Measurements from ENCODE around the gene SLC44A5.
"Not testable (repeated sequence)": the region's sequence is repeated elsewhere in the genome, so short reads cannot be mapped to it uniquely, and the experiment has no call there.

SLC44A5 gene

DNA sequence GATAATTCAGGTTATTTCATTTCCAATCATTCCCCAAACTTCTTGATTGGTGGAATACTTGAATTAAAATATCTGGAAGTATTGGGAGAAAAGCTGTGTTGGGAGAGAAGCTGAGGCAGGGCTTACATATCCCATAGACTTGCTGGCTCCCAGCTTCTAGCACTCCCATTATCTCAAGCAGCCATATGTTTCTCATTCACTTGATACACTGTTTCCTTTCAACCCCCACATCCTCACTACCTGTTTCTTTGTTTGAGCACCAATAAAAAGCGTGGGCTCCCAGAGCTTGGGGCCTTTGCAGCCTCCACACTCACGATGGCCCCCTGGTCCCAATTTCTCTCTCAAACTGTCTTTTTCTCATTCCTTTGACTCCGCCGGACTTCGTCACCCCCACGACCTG lies 256.6 kb downstream of the SLC44A5 start:
- not testable (repeated sequence) for ATAC-seq

- no peak for ATAC-seq
Measured at GRCh38 chr1:75353051-75353450, 257.9 kb downstream of the SLC44A5 start.

DNA sequence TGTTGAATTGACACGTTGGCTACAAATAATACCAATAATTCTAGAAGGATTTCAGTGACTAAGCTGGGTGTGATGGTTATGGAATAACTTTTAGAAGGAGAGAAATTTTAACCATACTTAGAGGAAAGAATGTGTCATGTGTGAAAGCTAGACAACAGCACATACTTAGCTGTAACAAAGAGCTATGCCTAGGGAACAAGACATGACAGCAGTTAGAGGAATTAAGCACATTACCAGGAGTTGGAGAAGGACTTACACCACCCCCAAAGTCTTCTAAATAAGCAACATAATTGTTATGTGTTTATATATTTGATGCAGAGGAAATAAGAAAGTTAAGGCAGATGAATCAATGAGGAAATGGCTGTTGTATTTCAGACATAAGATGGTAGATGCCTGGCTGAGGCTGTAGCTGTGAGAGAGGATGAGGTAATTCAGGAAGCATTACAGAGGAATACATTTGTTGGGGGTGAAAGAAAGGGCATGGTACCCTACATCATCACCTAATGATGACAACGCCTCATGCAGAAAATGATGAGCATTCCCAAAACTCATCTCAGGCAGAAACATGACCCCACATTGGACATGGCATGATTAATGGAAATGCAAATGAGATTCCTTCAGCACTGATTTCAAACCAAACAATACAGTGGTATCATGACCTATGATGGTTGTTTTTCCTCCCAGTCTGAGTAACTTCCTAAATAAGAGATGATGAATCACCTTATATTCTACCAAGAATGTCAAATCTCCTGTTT lies 265.2 kb downstream of the SLC44A5 start:
- no peak for ATAC-seq

DNA sequence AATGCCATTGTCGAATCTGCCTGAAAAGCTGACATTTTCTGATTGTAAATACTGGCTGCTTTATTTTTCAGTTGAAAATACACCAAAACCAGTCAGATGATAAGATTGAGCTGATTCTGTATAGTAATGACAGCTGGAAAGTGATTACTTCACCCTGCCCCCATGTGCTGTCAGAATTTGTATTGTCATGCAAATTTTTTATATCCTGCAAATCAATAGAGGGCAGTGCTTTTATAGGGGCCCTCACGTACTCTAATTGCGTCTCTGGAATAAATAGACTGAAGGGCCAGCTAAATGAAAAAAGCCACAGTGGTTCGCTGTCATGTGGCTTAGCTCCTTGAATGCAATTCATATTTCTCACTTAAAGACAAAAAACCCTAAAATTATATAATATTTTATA lies 268.1 kb downstream of the SLC44A5 start:
- no peak for ATAC-seq

GRCh38 chr1:75341537-75341936 lies 269.4 kb downstream of the SLC44A5 start:
- no peak for ATAC-seq

DNA sequence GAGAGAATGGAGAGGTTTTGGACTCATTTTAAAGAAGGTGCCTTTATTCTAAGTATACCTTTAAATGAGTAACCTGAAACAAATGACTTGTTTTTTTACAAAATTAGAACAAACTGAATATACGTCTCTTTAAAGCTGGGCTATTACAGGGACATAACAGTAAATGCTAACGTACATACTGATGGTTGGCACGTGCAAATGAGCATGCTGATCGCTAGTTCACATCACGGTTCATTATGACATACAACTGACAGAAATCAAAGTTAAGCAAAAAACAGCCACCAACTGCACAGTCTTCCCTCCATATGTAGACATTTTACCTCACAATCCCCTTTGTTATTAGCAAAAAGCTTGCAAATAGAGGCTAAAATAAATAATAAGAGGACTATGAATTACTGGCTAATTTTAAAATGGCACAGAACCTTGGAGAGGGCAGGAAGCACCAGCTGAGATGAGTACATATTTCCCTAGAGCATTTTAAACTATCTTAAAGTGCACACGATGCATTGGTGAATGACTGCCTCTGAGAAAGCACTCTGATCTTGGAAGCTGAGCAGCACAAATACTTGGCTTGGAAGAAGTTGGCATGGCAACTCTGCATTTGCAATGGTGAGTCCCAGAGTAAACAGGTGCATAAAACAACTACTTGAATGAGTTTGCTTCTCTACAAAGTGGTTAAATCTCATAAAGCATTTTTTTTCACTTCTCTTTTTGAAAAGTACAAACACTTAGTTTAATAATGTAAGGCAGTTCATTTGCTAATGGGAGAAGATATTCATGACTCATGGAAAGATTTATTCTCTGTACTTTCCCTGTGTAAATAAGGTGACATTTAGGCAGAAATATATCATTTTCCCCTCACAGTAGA lies 272.1 kb downstream of the SLC44A5 start:
- ATAC-seq: peak in 1 of 2 donors; percentile 49

GRCh38 chr1:75334876-75335389 lies 276.0 kb downstream of the SLC44A5 start:
- ATAC-seq: no peak

- ATAC-seq: no peak
Measured at GRCh38 chr1:75330624-75331023, 280.3 kb downstream of the SLC44A5 start.

DNA sequence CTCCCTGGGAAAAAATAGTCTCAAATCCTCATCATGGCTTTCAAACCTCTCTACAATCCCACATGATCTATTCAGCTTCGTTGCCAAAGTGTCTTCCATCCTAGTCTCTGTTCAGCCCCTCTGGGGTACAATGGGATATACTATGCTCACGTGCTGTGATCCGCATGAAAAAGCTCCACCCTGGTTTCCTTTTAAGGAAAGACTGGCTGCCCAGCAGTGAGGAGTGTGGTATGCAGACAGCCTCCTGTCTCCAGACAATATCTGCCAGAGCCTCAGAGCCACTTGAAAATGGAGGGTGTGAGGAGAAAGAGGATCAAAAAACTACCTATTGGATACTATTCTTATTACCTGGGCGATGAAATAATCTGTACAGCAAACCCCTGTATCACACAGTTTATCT lies 282.2 kb downstream of the SLC44A5 start:
- ATAC-seq: no peak

DNA sequence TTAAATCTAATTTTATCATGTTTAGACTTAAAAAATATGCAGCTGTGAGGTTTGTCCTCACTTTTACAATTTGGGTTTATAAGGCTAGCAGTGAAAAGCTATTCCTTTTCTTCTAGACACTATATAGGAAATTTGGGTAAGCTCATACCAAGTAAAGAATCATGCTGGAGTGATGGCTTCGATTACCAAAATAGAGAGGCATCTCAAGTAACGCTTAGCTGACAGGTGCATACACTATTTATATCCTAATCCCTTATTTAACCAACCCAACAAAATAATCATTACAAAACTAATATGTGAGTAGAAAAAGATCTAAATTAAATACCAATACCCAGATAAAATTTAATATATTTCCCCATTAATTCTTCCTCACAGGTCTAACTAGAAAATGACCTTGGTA lies 283.5 kb downstream of the SLC44A5 start:
- no peak for ATAC-seq

DNA sequence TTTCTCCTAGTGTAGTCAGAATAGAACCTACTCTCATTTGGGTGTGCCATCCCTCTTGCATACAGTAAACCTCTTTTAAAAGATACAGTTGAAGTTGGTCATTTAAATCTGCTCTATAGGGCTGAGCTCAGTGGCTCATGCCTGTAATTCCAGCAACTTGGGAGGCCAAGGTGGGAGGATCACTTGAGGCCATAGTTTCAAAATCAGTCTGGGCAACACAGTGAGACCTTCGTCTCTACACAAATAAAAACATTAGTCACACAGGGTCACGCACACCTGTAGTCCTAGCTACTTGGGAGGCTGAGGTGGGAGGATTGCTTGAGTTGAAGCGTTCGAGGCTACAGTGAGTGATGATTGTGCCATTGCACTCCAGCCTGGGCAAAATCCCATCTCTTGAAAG lies 292.9 kb downstream of the SLC44A5 start:
- no peak for ATAC-seq

GRCh38 chr1:75316230-75316629 lies 294.7 kb downstream of the SLC44A5 start:
- ATAC-seq: no peak

DNA sequence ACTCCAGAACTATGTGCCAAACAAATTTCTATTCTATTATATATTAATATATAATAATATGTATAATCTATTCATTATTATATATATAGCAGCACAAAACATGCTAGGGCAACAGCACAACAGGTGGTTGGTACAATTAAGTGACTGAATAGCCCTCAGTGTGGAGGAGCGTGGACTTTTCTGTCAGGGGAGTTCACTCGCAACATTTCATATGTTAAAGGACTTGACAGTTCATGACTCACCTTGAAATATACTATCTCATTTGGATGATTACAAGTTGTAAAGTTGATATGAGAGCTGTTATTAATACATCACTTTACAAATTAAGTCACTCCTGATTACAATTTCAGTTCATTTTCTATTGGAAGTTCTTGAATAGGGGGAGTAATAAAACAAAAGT lies 298.3 kb downstream of the SLC44A5 start:
- no peak for ATAC-seq

- ATAC-seq: no peak
Measured at GRCh38 chr1:75310067-75310466, 300.8 kb downstream of the SLC44A5 start.

DNA sequence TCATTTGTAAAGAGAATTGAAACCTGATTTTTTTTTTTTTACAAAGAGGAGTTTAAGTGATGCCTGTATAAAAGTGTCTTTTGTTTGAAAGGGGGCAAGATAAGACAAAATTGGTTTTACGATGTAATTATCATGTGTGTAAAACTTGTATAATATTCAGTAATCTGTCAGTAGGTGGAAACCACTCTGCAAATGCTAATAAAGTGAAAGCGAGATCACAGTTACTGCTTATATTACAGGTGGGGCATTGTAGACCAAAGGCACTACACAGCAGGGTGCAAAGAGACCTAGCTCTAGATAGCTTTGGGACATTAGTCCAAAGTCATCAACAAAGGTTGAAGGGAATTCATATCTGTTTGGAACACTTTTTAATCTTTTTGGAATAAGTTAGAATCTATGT lies 302.5 kb downstream of the SLC44A5 start:
- ATAC-seq: no peak

DNA sequence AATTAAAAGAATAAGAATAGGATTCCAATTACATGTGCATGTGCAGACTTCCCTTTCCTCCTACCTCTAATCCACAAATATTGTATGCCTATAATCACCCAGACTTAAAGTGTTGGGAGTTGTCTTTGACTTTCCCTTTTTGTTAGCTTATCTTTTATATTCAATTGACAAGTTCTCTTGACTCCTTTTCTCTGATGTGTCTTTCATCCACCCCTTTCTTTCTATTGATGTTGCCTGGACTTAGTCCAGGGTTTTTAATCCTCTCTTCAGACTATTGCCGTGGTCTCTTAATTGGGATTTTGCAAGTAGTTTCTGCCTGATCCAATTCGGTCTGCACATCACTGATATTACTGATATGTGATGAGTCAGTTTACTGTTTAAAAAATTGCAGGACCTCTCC lies 305.9 kb downstream of the SLC44A5 start:
- no peak for ATAC-seq

GRCh38 chr1:75293270-75293669 lies 317.6 kb downstream of the SLC44A5 start:
- no peak for ATAC-seq

- ATAC-seq: no peak
Measured at GRCh38 chr1:75292013-75292412, 318.9 kb downstream of the SLC44A5 start.

GRCh38 chr1:75276385-75276784 lies 334.5 kb downstream of the SLC44A5 start:
- no peak for ATAC-seq

DNA sequence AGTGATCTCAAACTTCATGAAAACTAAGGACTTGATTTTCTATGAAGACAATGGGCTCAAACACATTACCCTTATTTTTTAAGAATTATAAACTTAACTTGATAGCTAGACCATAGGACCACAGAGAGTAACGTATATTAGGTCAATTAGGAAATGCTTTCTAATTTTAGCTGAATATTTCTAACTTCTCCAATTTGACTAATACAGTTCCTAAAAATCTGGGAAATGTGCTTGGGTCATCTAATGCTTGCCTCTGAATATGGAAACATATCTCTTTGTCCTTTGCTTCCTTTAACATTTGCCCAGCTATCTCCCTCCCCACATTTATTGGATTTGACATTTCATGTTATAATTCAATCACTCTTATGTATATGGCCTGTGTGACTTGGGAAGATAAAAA lies 335.3 kb downstream of the SLC44A5 start:
- no peak for ATAC-seq

- ATAC-seq: no peak
Measured at GRCh38 chr1:75274920-75275506, 335.9 kb downstream of the SLC44A5 start.

- ATAC-seq: no peak
Measured at GRCh38 chr1:75273110-75273509, 337.8 kb downstream of the SLC44A5 start.

DNA sequence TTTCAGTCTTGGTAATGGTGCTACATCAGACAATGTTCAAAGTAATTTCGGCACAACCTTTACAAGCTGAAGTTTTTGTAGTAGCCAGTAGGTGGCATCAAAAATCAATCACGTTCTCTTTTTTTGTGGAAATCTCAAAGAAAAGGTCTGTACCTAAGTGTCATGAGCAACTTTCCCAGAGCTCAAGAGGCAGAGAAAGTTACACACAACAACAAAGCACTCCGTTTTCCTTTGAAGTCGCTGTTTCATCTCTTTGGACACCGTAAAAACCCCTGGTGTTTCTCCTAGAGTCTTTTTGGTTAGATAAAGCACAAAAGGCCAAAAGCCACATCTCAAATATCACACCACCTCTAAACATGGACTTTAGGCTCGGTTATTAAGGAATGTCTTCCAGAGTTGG lies 345.1 kb downstream of the SLC44A5 start:
- ATAC-seq: no peak

DNA sequence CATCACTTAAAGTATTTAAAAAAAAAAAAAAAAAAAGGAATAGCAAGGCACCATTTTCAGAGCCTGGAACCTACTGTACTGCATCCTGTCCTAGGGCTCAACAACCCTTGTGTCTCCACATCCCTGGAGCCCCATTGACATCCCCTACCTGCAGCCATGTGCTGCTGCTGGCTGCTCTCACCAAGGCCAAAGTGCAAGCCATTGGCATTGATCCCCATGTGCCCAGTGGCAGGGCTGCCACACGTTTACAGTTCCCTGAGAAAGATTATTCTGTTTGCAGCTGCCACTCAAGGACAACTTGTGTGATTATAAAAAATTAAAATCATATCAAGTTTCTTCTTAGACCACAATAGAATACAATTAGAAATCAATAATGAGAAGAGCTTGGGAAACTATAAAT lies 346.8 kb downstream of the SLC44A5 start:
- ATAC-seq: no peak
